SKM-1 treated with dmso at 0.1 percent for 144 hours (cell line): Measurements from ENCODE around the gene PFAS.
"Not testable (repeated sequence)": the region's sequence is repeated elsewhere in the genome, so short reads cannot be mapped to it uniquely, and the experiment has no call there.

ENCODE experiments used
- DNase-seq: peaks from one replicate; lab custom pipeline; 2025; ENCODE audit not compliant: unreplicated experiment; lab: John Stamatoyannopoulos, UW

The PFAS gene, protein sequence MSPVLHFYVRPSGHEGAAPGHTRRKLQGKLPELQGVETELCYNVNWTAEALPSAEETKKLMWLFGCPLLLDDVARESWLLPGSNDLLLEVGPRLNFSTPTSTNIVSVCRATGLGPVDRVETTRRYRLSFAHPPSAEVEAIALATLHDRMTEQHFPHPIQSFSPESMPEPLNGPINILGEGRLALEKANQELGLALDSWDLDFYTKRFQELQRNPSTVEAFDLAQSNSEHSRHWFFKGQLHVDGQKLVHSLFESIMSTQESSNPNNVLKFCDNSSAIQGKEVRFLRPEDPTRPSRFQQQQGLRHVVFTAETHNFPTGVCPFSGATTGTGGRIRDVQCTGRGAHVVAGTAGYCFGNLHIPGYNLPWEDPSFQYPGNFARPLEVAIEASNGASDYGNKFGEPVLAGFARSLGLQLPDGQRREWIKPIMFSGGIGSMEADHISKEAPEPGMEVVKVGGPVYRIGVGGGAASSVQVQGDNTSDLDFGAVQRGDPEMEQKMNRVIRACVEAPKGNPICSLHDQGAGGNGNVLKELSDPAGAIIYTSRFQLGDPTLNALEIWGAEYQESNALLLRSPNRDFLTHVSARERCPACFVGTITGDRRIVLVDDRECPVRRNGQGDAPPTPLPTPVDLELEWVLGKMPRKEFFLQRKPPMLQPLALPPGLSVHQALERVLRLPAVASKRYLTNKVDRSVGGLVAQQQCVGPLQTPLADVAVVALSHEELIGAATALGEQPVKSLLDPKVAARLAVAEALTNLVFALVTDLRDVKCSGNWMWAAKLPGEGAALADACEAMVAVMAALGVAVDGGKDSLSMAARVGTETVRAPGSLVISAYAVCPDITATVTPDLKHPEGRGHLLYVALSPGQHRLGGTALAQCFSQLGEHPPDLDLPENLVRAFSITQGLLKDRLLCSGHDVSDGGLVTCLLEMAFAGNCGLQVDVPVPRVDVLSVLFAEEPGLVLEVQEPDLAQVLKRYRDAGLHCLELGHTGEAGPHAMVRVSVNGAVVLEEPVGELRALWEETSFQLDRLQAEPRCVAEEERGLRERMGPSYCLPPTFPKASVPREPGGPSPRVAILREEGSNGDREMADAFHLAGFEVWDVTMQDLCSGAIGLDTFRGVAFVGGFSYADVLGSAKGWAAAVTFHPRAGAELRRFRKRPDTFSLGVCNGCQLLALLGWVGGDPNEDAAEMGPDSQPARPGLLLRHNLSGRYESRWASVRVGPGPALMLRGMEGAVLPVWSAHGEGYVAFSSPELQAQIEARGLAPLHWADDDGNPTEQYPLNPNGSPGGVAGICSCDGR (N-terminal part only)

DNA sequence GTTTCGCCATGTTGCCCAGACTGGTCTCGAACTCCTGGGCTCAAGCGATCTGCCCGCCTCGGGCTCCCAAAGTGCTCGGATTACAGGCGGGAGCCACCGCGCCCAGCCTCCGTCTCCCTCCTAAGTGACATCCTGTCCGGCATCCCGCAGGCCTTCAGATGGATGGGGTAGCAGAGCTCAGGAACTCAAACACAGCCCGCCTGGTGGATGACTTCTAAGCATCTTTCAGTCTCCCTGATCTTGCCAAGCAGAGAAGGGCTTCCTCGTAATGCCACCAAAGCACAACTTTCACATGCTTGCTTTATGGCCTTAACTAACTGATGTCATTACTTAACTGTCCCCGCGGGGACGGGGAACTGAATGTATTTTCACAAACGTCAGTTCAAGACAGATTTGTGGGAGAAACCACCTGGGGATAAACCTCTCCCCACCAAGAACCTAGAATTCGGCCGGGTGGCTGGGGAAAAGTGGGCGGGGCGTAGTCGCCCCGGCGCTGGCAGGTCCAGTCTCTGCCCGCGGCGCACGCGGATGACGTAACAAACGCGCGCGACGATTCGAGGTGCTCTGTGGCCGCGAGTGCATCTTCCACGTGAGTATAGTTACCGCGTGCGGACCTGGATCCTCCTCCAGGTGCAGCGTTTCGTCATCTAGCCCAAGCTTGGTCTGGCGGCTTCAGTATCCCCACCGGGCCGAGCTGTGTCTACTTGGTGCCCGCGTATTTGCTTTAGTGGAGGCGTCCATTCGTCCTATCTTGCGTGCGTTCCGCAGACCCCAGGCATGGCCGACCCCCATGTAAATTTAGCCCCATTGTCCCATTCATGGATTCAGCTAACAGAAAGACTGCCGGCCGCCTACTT lies at the start of gene PFAS:
Gene PFAS, plus strand, starts transcription at position 539 of the 857 bp plus-strand sequence. CDS start 4,649 bp downstream, outside the sequence.
- peak; percentile 53 for DNase-seq

DNA sequence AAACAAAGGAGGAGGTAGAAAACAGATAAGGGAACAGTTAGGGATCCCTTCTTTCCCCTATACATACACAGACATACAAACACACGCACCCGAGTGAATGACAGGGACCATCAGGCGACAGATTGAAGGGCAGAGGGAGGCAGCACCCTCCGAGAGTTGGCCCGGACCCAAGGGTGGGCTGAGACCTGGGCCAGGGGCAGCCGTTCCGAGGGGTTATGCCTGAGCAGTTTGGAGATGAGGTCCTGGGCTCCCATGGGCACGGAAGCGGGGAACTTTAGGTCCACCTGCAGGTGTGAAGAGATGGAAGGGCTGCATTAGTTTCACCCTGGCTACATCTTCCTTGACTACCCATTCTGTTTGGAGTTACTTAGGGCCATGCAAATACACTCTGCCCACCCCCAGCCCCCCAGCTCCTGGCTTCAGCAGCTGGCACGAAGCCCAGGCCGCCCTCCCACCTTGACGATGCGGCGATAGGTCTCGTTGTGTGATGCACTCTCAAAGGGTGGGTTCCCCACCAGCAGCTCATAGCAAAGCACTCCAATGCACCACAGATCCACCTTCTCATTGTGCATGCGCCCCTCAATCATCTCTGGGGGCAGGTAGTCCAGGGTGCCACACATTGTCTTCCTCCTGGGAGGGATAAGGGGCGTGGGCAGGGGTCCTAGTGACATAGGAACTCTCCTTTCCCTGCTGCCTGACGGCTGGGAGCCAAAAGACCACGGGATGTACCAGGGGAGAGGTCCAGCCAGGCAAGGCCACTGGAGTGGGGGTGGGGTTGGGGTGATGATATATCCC lies 44.1 kb upstream of the PFAS start:
- DNase-seq = no peak

DNA sequence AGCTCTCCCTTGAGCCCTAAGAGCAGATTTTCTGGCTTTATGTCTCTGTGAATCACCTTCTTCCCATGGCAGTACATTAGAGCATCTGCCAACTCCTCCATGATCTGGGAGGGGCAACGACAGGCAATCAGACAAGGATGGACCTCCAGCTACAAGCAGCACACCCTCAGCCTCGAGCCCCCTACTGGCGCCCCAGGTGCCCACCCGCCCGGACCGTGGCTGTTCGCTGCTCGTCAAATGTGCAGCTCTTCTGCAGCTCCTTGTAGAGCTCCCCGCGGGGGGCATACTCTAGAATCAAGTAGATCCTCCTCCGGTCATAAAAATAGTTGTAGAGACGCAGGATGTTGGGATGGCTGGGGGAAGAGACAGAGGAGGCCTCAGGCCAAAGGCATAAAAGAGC lies 42.6 kb upstream of the PFAS start:
- no peak for DNase-seq

DNA sequence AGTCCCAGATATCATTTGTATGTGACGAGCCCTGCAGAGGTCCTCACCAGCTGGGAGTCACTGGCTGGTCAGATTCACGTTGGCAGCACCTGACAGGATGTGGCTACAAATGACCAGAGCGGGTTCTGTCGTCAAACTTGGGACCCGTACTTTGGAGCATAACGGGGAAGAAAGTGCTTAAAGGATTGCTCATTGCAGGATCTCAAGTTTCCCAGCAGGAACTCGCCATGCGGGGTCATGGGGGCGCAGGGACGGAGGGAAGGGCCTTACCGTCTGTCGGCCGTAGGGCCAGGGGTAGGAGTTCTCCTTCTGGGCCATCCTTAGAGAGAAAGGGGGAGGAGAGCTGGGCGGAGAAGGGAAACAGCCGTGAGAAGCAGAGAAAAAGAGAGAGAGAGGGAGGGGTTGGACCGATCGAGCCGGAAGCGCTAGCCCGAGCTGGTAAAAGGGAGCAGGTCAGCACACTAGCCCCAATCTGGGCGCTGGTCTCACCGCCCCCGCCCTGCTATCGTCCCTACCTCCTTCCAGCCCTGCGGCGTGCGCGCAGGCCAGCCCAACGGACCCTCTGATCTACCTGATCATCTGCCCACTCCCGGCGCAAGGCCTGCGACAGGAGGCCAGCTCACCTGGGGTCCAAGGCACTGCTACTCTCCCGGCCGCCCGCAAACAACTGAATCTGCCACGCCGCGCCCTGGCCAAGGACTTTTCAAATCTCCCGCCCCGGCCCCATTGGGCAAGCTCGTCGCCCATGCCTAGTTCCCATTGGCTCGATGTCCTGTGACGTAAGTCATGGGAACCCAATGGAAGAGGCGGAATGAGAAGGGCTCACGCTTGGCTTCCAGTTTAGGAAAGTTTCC lies 39.0 kb upstream of the PFAS start, which contains the start of gene AURKB:
Gene AURKB, minus strand, starts transcription at position 669 of the 854 bp plus-strand sequence. Its CDS starts 351 bp downstream, at position 318.
- DNase-seq = peak; percentile 71

DNA sequence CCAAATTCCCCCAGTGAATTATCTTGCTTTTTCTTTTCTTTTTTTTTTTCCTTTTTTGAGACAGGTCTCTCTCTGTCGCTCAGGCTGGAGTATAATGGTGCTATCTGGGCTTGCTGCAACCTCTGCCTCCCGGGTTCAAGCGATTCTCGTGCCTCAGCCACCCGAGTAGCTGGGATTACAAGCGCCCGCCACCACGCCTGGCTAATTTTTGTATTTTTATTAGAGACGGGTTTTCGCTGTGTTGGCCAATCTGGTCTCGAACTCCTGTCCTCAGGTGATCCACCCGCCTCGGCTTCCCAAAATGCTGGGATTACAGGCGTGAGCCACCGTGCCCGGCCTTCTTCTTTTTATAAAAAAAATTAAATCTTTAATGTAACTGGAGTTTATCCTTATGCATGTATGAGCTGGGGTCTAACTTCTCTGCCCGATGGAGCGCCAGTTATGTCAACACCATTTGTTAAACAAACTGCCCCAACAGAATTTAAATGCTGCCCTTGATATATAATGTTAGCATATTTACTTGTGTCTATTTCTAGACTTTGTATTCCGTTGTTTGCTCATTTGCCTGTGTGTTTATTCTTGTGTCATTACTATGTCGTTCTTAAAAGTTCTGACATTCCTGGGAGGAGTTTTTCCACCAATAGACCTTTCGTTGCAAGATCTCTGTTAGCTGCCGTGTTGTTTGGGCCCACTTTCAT lies 38.2 kb upstream of the PFAS start:
- no peak for DNase-seq

DNA sequence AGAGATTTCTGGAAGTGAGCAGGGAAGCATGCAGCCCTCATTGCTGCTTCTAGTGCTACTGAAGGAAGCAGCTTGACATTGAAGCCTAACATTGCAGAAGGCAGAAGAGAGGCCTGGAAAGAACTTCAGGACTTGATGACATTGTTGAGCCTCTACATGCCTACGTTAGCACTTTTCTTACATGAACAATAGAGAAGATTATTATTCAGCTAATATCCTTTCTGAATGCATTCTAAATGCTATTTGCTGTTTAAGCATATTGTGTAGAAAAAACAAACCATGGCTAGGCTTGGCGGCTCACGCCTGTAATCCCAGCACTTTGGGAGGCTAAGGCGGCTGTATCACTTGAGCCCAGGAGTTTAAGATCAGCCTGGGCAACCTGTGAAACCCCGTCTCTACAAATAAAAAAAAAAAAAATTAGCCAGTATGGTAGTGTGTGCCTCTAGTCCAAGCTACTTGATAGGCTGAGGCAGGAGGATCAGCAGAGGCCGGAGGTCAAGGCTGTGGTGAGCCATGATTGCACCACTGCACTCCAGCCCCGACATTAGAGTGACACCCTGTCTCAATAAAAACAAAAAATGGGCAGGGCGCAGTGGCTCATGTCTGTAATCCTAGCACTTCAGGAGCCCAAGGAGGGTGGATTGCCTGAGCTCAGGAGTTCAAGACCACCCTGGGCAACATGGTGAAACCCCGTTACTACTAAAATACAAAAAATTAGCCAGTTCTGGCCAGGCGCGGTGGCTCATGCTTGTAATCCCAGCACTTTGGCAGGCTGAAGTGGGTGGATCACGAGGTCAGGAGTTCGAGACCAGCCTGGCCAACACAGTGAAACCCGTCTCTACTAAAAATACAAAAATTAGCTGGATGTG lies 36.5 kb upstream of the PFAS start:
- peak; percentile 3 for DNase-seq

DNA sequence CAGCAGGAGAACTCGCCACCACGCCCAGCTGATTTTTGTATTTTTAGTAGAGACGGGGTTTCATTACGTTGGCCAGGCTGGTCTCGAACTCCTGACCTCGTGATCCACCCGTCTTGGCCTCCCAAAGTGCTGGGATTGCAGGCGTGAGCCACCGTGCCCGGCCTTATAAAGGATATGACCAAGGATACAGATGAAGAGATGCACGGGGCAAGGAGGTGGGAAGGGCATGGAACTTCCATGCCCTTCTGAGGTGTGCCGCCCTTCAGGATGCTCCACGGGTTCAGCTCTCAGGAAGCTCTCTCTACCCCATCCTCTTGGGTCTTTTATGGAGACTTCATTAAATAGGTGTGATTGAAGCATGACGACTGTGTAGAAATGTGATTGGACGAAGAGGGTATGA lies 35.1 kb upstream of the PFAS start:
- not testable (repeated sequence) for DNase-seq

DNA sequence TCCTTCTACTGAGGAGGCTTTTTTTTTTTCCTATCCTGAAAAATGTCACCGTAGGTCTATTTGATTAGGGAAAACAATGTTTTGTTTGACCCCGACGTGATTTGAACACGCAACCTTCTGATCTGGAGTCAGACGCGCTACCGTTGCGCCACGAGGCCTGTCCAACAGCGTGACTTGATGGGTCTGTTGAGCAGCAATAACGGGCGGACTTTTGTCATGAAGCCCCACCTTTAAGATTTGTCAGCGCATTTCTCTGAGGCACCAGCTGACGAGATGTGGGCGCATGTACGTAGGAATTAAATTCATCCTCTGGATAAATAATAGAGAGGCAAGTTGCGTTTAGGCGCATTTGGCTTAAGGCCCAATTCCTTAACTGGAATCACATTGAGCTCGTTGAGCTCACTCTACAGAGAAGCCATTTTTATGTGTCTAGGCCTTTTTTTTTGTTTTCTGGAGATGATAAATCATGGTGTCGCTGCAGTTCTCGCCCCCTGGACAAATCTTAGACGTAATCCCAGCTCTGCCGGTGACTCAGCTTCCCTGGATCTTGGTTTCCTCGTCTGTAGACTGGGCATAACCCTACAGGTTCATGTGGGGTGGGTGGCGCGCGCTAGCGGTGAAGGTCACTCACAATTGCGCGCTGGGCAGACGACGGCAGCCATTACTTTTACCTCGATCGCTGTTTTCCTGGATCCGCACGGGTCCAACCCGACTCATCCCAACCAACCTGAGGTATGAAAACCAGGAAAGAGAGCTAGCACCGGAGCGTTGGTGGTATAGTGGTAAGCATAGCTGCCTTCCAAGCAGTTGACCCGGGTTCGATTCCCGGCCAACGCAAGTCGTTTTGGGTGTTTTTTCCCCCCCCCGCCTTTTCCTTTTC lies 28.1 kb upstream of the PFAS start:
- peak; percentile 45 for DNase-seq

DNA sequence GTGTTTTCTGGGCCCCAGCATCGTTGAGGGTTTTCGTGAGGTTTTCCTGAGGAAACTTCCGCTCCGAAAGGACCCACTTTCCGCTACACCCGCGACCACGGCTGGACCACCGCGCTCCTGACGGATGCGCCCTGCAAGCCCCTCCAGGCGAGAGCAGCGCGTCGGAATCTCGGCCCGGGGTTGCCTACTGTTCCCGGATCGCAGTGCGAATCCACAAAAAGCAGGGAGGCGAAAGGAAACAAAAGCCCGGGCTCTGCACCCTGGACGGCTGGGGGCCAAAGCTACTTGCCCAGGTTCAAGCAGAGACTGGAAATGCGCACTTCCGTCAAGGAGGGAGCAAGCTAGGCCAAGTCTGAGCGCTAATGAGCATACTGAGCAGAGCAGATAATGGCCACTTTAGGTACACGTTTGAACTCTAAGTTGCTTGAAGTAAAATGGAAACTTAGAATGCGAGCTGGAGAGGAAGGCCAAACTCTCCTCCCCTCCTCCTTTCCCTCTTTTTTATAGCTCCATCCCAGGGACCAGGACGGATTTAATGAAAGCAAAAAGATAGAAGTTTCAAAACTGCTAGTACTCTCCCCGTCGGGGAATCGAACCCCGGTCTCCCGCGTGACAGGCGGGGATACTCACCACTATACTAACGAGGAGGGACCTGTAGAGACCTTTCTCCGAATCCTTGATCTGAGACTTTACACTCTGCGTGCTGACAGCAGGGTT lies 27.3 kb upstream of the PFAS start:
- DNase-seq = peak; percentile 48

DNA sequence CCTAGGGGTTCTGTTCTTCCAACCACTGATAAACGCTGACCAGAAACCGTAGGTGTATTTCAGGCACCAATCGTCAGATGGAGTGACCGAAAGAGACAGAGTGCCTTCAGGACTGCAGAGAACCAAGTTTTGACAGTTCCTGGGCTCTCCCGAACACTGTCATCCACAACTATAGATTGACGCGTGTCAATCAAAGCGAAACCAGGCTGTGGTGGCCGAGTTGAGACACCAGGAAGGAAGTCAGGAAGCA lies 26.8 kb upstream of the PFAS start:
- no peak for DNase-seq

DNA sequence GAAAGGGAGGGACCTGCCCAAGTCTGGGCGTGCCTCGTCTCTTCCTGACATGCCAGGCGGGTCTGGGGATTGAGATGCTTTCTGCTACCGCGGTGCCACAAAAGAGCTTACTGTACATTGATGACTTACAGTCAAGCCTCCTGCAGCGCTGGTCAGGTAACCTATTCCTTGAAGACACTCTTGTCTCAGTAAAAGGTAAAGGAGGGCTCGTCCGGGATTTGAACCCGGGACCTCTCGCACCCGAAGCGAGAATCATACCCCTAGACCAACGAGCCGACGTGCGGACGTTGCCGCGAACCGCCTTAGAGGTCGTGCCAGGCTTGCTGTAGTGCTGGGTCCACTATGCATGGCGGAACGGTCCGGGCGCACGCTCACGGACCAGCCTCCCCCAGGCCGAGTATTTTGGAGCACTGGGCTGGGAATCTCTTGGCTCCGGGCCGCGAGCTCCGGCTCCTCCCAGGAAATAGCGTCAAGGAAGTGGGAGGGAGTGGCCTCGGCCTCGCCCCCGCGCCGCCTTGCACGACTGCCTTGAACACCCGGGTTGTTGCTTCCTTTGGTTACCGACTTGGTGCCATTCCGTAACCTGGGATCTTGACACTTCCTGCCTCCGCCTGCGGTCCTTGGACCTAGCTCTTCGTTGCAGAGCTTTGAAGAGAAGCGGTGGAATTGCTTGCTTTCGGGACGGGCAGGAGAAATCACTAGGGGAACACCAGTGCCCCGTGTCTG lies 26.3 kb upstream of the PFAS start:
- DNase-seq = peak; percentile 67

DNA sequence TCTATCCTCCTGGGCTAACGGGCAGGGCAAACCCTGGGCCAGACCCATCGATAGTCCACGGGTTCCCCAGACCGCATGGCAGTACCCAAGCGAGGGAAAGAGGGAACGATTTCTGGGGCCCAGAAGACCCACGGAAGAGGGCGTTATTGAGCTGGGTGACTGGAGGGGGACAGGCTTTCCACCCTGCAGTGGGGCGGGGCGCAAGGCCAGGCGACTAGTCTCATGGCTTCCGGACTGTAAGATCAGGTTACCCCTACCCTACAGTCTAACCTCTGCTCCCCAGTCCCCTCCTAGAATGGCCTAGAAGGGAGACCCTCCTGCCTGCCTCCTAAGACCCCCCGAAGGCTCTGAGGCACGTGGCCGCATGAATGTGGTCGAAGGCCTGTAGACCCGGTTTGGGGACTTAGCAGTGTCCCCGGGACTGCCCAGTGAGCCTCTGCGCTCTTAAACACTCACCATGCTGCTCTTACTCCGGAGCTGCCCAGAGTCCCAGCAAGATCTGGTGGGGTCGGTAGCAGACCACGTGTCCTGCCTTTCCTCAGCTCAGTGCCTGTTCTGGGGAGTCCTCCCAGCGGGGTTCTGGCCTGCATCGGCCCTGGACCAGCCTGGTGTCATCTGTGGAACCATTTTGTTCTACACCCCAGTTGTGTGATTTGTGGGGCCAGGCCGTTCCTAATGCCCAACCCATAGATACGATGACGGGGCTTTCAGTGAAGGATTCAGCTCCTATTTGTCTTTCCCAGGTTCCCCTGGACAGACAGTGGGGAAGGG lies 25.5 kb upstream of the PFAS start:
- DNase-seq = peak; percentile 32

DNA sequence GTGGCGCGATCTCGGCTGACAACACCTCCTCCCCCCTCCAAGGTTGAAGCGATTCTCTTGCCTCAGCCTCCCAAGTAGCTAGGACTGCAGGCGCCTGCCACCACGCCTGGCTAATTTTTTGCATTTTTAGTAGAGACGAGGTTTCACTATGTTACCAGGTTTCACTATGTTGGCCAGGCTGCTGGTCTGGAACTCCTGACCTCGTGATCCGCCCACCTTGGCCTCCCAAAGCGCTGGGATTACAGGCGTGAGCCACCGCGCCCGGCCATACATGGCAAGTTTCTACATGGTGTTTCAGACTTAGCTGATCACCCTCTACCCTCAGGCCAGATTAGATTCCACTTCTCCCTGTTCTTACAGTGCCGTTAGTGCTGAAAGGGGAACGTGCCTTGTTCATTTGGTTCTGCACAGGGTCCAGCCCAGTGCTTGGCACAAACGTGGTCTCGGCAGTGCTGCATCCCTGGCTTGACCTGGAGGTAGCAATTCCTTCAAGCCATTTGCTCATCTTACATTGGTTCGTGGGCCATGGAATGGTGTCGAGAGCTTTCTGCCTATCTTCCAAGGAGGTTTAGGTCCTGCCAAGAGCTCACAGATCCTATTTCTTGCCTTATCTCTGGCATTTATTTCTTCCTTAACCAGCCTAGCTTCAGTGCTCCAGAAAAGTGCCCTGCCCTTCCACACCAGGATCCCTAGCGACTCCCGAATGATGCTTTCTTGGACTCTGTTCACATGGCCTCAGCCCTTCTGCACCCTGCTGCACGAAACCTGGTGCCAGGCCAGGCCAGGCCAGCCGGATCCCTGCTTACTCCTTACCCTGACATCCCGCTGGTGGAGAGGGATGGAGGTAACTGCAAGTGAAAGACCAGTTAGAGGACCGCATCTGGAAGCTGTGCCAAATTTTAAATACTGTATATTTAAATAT lies 23.9 kb upstream of the PFAS start:
- no peak for DNase-seq
